ENCODE data around the gene CTSD. TPM values are rescaled to one million over a fixed set of nuclear protein-coding genes. Genes with fewer than 3 reads are reported as not detected.

The CTSD gene
- total RNA-seq, 1 donor from 2014 or later = 44.9 TPM

- H3K27ac ChIP-seq (ENCODE audit: low read depth, low read length) = no peak overlapping the region
- H3K9me3 ChIP-seq (ENCODE audit: control insufficient read depth in 3 of 3, low read length in 3 of 3) = no peaks in the 10 kb centered on the region
- no peaks in the 10 kb centered on the region for H3K36me3 ChIP-seq (ENCODE audit: control insufficient read depth in 3 of 3, insufficient read depth in 3 of 3, low read length in 3 of 3)
- H3K27me3 ChIP-seq (ENCODE audit: control insufficient read depth in 3 of 3, insufficient read depth in 3 of 3, low read length in 3 of 3) = peaks cover 67 to 75% (median 68%) of the 10 kb centered on the region in 3 donors
- no peak overlapping the region for H3K9ac ChIP-seq (ENCODE audit: low read depth in 1 of 3, low read length in 3 of 3)
- H3K4me3 ChIP-seq (ENCODE audit: low read length in 3 of 3) = no peak overlapping the region
- no peaks in the 10 kb centered on the region for H3K4me1 ChIP-seq (ENCODE audit: control insufficient read depth in 3 of 3, insufficient read depth in 3 of 3, low read length in 3 of 3)
These were observed 33.6 kb downstream of the CTSD start for GRCh38 chr11:1730059-1730629.

GRCh38 chr11:1729692-1730011, 34.1 kb downstream of the CTSD start:
- H3K27ac ChIP-seq (ENCODE audit: low read depth, low read length) = no peak overlapping the region
- no peak overlapping the region for H3K4me3 ChIP-seq (ENCODE audit: low read length in 3 of 3)
- no peak overlapping the region for H3K9ac ChIP-seq (ENCODE audit: low read depth in 1 of 3, low read length in 3 of 3)
- H3K36me3 ChIP-seq (ENCODE audit: control insufficient read depth in 3 of 3, insufficient read depth in 3 of 3, low read length in 3 of 3) = no peaks in the 10 kb centered on the region
- no peaks in the 10 kb centered on the region for H3K9me3 ChIP-seq (ENCODE audit: control insufficient read depth in 3 of 3, low read length in 3 of 3)
- H3K27me3 ChIP-seq (ENCODE audit: control insufficient read depth in 3 of 3, insufficient read depth in 3 of 3, low read length in 3 of 3) = peaks cover 62 to 71% (median 64%) of the 10 kb centered on the region in 3 donors
- H3K4me1 ChIP-seq (ENCODE audit: control insufficient read depth in 3 of 3, insufficient read depth in 3 of 3, low read length in 3 of 3) = no peaks in the 10 kb centered on the region

DNA sequence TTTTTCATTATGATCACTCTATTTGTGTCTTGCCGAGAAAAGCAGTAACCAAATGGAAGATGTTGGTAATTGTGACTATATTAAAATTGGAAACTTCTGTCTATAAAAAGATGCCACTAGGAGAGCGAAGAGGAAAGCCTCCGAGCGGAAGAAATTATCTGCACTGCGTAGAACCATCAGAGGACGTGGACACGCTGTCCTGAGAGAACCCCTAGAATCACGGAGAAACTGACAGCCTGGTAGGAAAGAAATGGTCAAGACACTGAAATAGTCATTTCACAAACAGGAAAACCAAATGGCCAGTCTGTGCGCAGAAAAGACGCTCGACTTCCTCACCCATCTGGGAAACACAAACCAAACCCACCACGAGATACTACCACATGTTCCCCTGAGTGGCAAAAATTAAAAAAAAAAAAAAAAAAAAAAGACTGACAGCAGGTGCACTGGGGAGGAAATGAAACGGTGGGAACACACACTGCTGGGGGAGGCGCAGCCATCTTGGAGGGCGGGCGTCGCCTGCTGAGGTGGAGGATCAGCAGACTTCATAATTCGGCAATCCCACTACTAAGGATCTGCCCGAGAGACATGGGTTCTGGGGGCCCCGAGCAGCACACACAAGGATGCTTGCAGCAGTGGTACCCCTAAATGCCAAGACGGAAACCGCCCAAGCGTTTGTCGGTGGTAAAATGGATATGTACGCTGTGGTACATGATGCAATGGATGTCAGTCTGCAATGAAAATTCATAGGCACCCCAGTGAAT, 34.6 kb downstream of the CTSD start:
- Histone ChIP-seq H3K4me1 (ENCODE audit: control insufficient read depth in 3 of 3, insufficient read depth in 3 of 3, low read length in 3 of 3) (no peaks in the 10 kb centered on the region), H3K27ac (ENCODE audit: low read depth, low read length) (no peak overlapping the region), H3K36me3 (ENCODE audit: control insufficient read depth in 3 of 3, insufficient read depth in 3 of 3, low read length in 3 of 3) (no peaks in the 10 kb centered on the region), H3K9me3 (ENCODE audit: control insufficient read depth in 3 of 3, low read length in 3 of 3) (no peaks in the 10 kb centered on the region), H3K9ac (ENCODE audit: low read depth in 1 of 3, low read length in 3 of 3) (no peak overlapping the region), H3K4me3 (ENCODE audit: low read length in 3 of 3) (no peak overlapping the region), H3K27me3 (ENCODE audit: control insufficient read depth in 3 of 3, insufficient read depth in 3 of 3, low read length in 3 of 3) (peaks cover 57 to 67% (median 59%) of the 10 kb centered on the region in 3 donors)

DNA sequence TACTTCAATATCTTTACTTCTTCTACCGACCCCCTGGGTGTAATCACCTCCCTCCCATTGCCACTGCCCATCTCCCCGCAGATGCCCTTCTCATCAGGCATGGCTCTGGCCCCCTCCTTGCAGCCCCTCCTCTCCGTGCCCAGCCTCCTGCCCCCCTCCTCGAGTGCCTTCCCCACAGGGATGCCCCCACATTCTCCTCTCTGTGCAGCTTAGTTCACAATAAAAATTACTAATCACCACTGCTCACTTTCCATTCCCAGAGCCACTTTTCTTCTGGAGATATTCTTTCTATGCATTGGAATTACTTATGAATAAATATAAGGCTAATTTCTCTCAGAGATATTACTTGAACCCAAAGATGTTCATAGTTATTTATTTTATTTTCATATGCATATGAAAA, 35.4 kb downstream of the CTSD start:
- no peak overlapping the region for H3K9ac ChIP-seq (ENCODE audit: low read depth in 1 of 3, low read length in 3 of 3)
- no peaks in the 10 kb centered on the region for H3K9me3 ChIP-seq (ENCODE audit: control insufficient read depth in 3 of 3, low read length in 3 of 3)
- H3K27me3 ChIP-seq (ENCODE audit: control insufficient read depth in 3 of 3, insufficient read depth in 3 of 3, low read length in 3 of 3) = peaks cover 49 to 59% (median 51%) of the 10 kb centered on the region in 3 donors
- H3K4me3 ChIP-seq (ENCODE audit: low read length in 3 of 3) = no peak overlapping the region
- H3K27ac ChIP-seq (ENCODE audit: low read depth, low read length) = no peak overlapping the region
- H3K4me1 ChIP-seq (ENCODE audit: control insufficient read depth in 3 of 3, insufficient read depth in 3 of 3, low read length in 3 of 3) = no peaks in the 10 kb centered on the region
- no peaks in the 10 kb centered on the region for H3K36me3 ChIP-seq (ENCODE audit: control insufficient read depth in 3 of 3, insufficient read depth in 3 of 3, low read length in 3 of 3)

- Histone ChIP-seq H3K4me1 (ENCODE audit: control insufficient read depth in 3 of 3, insufficient read depth in 3 of 3, low read length in 3 of 3) (no peaks in the 10 kb centered on the region), H3K36me3 (ENCODE audit: control insufficient read depth in 3 of 3, insufficient read depth in 3 of 3, low read length in 3 of 3) (no peaks in the 10 kb centered on the region), H3K27me3 (ENCODE audit: control insufficient read depth in 3 of 3, insufficient read depth in 3 of 3, low read length in 3 of 3) (peaks cover 44 to 56% (median 46%) of the 10 kb centered on the region in 3 donors), H3K4me3 (ENCODE audit: low read length in 3 of 3) (no peak overlapping the region), H3K9ac (ENCODE audit: low read depth in 1 of 3, low read length in 3 of 3) (no peak overlapping the region), H3K9me3 (ENCODE audit: control insufficient read depth in 3 of 3, low read length in 3 of 3) (no peaks in the 10 kb centered on the region), H3K27ac (ENCODE audit: low read depth, low read length) (no peak overlapping the region)
These were observed 35.9 kb downstream of the CTSD start for GRCh38 chr11:1727861-1728260.

- Histone ChIP-seq H3K4me3 (ENCODE audit: low read length in 3 of 3) (no peak overlapping the region), H3K36me3 (ENCODE audit: control insufficient read depth in 3 of 3, insufficient read depth in 3 of 3, low read length in 3 of 3) (no peaks in the 10 kb centered on the region), H3K9me3 (ENCODE audit: control insufficient read depth in 3 of 3, low read length in 3 of 3) (no peaks in the 10 kb centered on the region), H3K27ac (ENCODE audit: low read depth, low read length) (no peak overlapping the region), H3K27me3 (ENCODE audit: control insufficient read depth in 3 of 3, insufficient read depth in 3 of 3, low read length in 3 of 3) (peaks cover 38 to 49% (median 40%) of the 10 kb centered on the region in 3 donors), H3K9ac (ENCODE audit: low read depth in 1 of 3, low read length in 3 of 3) (no peak overlapping the region), H3K4me1 (ENCODE audit: control insufficient read depth in 3 of 3, insufficient read depth in 3 of 3, low read length in 3 of 3) (no peaks in the 10 kb centered on the region)
These were observed 36.5 kb downstream of the CTSD start for GRCh38 chr11:1727096-1727690.

DNA sequence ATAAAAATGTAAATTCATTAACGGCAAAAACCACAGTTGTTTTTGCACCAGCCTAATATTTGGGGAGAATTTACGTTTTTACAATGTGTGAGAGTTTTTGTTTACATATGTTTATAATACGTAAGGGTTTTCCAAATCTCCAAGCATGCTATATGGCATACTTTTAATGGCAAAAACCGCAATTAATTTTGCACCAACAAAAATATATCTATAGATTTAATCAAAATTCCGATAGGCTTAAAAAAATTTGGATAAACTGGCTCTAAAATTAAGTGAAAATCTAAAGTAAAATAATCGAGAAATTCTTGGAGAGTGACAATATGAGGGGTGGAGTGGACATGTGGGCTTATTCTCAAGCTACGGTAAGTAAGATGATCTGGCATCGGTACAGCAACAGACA, 43.9 kb downstream of the CTSD start:
- Histone ChIP-seq H3K27me3 (ENCODE audit: control insufficient read depth in 3 of 3, insufficient read depth in 3 of 3, low read length in 3 of 3) (no peaks in the 10 kb centered on the region), H3K36me3 (ENCODE audit: control insufficient read depth in 3 of 3, insufficient read depth in 3 of 3, low read length in 3 of 3) (no peaks in the 10 kb centered on the region), H3K9me3 (ENCODE audit: control insufficient read depth in 3 of 3, low read length in 3 of 3) (no peaks in the 10 kb centered on the region), H3K4me1 (ENCODE audit: control insufficient read depth in 3 of 3, insufficient read depth in 3 of 3, low read length in 3 of 3) (peaks cover 0 to 9% (median 5%) of the 10 kb centered on the region in 3 donors), H3K27ac (ENCODE audit: low read depth, low read length) (no peak overlapping the region), H3K4me3 (ENCODE audit: low read length in 3 of 3) (no peak overlapping the region), H3K9ac (ENCODE audit: low read depth in 1 of 3, low read length in 3 of 3) (no peak overlapping the region)

DNA sequence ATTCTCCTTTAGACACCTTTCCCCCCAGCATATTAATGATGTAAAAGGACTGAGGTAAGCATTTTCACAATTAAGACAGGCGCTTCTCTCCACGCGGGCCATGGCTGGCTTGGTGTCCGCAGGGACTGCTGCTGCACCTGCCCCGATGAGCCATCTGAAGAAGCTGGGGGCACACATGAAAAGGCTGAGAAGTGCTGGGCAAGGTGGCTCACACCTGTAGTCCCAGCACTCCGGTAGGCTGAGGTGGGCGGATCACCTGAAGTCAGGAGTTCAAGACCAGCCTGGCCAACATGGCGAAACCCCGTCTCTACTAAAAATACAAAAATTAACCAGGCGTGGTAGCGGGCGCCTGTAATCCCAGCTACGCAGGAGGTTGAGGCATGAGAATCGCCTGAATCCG, 45.4 kb downstream of the CTSD start:
- Histone ChIP-seq H3K27ac (ENCODE audit: low read depth, low read length) (no peak overlapping the region), H3K4me1 (ENCODE audit: control insufficient read depth in 3 of 3, insufficient read depth in 3 of 3, low read length in 3 of 3) (peaks cover 0 to 9% (median 5%) of the 10 kb centered on the region in 3 donors), H3K4me3 (ENCODE audit: low read length in 3 of 3) (no peak overlapping the region), H3K9me3 (ENCODE audit: control insufficient read depth in 3 of 3, low read length in 3 of 3) (no peaks in the 10 kb centered on the region), H3K27me3 (ENCODE audit: control insufficient read depth in 3 of 3, insufficient read depth in 3 of 3, low read length in 3 of 3) (no peaks in the 10 kb centered on the region), H3K36me3 (ENCODE audit: control insufficient read depth in 3 of 3, insufficient read depth in 3 of 3, low read length in 3 of 3) (no peaks in the 10 kb centered on the region), H3K9ac (ENCODE audit: low read depth in 1 of 3, low read length in 3 of 3) (no peak overlapping the region)

- no peaks in the 10 kb centered on the region for H3K27me3 ChIP-seq (ENCODE audit: control insufficient read depth in 3 of 3, insufficient read depth in 3 of 3, low read length in 3 of 3)
- no peaks in the 10 kb centered on the region for H3K36me3 ChIP-seq (ENCODE audit: control insufficient read depth in 3 of 3, insufficient read depth in 3 of 3, low read length in 3 of 3)
- H3K4me1 ChIP-seq (ENCODE audit: control insufficient read depth in 3 of 3, insufficient read depth in 3 of 3, low read length in 3 of 3) = peaks cover 0 to 9% (median 5%) of the 10 kb centered on the region in 3 donors
- H3K9me3 ChIP-seq (ENCODE audit: control insufficient read depth in 3 of 3, low read length in 3 of 3) = no peaks in the 10 kb centered on the region
- no peak overlapping the region for H3K4me3 ChIP-seq (ENCODE audit: low read length in 3 of 3)
- H3K27ac ChIP-seq (ENCODE audit: low read depth, low read length) = no peak overlapping the region
- no peak overlapping the region for H3K9ac ChIP-seq (ENCODE audit: low read depth in 1 of 3, low read length in 3 of 3)
These were observed 46.0 kb downstream of the CTSD start for GRCh38 chr11:1717745-1718144.
